GM21515 (cell line): ENCODE results near the gene PRSS56.
A peak's percentile ranks its signal among the peaks of the same experiment; 100 is the strongest.

ENCODE experiments used
- ATAC-seq: cut with Tn5 transposase; IDR thresholded peaks from one replicate; pipeline ENCODE4 v1.9.1; 2021; ENCODE audit not compliant: unreplicated experiment

The PRSS56 gene

GRCh38 chr2:232540441-232541041 is 20.4 kb downstream of the PRSS56 start:
- ATAC-seq: no peak

- no peak for ATAC-seq
These were observed 21.2 kb downstream of the PRSS56 start for GRCh38 chr2:232541195-232541960.

- no peak for ATAC-seq
These were observed 21.9 kb downstream of the PRSS56 start for GRCh38 chr2:232541961-232542714.

GRCh38 chr2:232542715-232543467 is 22.7 kb downstream of the PRSS56 start:
- no peak for ATAC-seq

- ATAC-seq: no peak
These were observed 23.3 kb downstream of the PRSS56 start for GRCh38 chr2:232543491-232543890.

- no peak for ATAC-seq
These were observed 23.9 kb downstream of the PRSS56 start for GRCh38 chr2:232543928-232544631.

GRCh38 chr2:232544674-232545073 is 24.5 kb downstream of the PRSS56 start:
- no peak for ATAC-seq

- no peak for ATAC-seq
These were observed 25.6 kb downstream of the PRSS56 start for GRCh38 chr2:232545511-232546375.

GRCh38 chr2:232547991-232548390 is 27.8 kb downstream of the PRSS56 start:
- no peak for ATAC-seq

GRCh38 chr2:232549655-232550353 is 29.6 kb downstream of the PRSS56 start:
- no peak for ATAC-seq

GRCh38 chr2:232550354-232551249 is 30.4 kb downstream of the PRSS56 start, which contains the start of the genes EIF4E2 and TIGD1:
Gene EIF4E2, plus strand, starts transcription at chr2:232550689. Its CDS starts 36 bp downstream, at chr2:232550725.
Gene TIGD1, minus strand, starts transcription at chr2:232550557. Its CDS starts 675 bp downstream, at chr2:232549882.
- peak; percentile 92 for ATAC-seq

- ATAC-seq: no peak
These were observed 31.1 kb downstream of the PRSS56 start for GRCh38 chr2:232551250-232551638.

GRCh38 chr2:232551776-232552175 is 31.6 kb downstream of the PRSS56 start:
- no peak for ATAC-seq

- ATAC-seq: no peak
These were observed 36.2 kb downstream of the PRSS56 start for GRCh38 chr2:232556426-232556825.

- ATAC-seq: no peak
These were observed 42.4 kb downstream of the PRSS56 start for GRCh38 chr2:232562515-232563151.

- ATAC-seq: no peak
These were observed 43.4 kb downstream of the PRSS56 start for GRCh38 chr2:232563580-232563979.

- ATAC-seq: no peak
These were observed 47.5 kb downstream of the PRSS56 start for GRCh38 chr2:232567721-232568120.
